WTC11 (cell line): ENCODE results near the gene EHD2. TPM values are rescaled to one million over a fixed set of nuclear protein-coding genes. Genes with fewer than 3 reads are reported as not detected.
A peak's percentile ranks its signal among the peaks of the same experiment; 100 is the strongest.

Source experiments
- ESRRA ChIP-seq: sonication (generic); formaldehyde crosslinking; IDR thresholded peaks from 2 replicates; pipeline ENCODE4 v1.8.1; 2022; ENCODE audit warnings: mild to moderate bottlenecking, missing genetic modification reagents, borderline replicate concordance
- GRHL2 ChIP-seq: fragments of 250-450 bp; sonication (Bioruptor Pico); IDR thresholded peaks from 2 replicates; pipeline ENCODE4 v1.8.0; 2022; ENCODE audit warnings: mild to moderate bottlenecking, moderate library complexity; ENCODE audit not compliant: insufficient replicate concordance, severe bottlenecking
- JAZF1 ChIP-seq: fragments of 250-450 bp; sonication (Bioruptor Pico); IDR thresholded peaks from 2 replicates; pipeline ENCODE4 v1.9.0; 2021; ENCODE audit warnings: moderate library complexity, mild to moderate bottlenecking, inconsistent platforms
- NR3C1 ChIP-seq: sonication (generic); formaldehyde crosslinking; conservative IDR thresholded peaks from 2 replicates; pipeline ENCODE4 v1.8.1; 2023; ENCODE audit warnings: low read depth, mild to moderate bottlenecking, missing genetic modification reagents
- OVOL2 ChIP-seq: fragments of 250-450 bp; sonication (Bioruptor Pico); IDR thresholded peaks from 2 replicates; pipeline ENCODE4 v1.9.0; 2021; ENCODE audit warnings: mild to moderate bottlenecking, borderline replicate concordance
- RELA ChIP-seq: sonication (generic); formaldehyde crosslinking; IDR thresholded peaks from 2 replicates; pipeline ENCODE4 v1.8.1; 2022; ENCODE audit warnings: missing genetic modification reagents, mild to moderate bottlenecking, borderline replicate concordance
- RORB ChIP-seq: fragments of 250-450 bp; sonication (Bioruptor Pico); IDR thresholded peaks from 2 replicates; pipeline ENCODE4 v1.9.0; 2021; ENCODE audit warnings: mild to moderate bottlenecking
- SMAD4 ChIP-seq: sonication (generic); formaldehyde crosslinking; IDR thresholded peaks from 2 replicates; pipeline ENCODE4 v1.8.0; 2022; ENCODE audit warnings: mild to moderate bottlenecking, missing genetic modification reagents
- ZNF121 ChIP-seq: sonication (generic); formaldehyde crosslinking; IDR thresholded peaks from 2 replicates; pipeline ENCODE4 v1.8.0; 2023; ENCODE audit warnings: missing genetic modification reagents
- ZNF232 ChIP-seq: sonication (generic); formaldehyde crosslinking; IDR thresholded peaks from 2 replicates; pipeline ENCODE4 v1.8.0; 2022; ENCODE audit warnings: mild to moderate bottlenecking, missing genetic modification reagents
- ZNF423 ChIP-seq: fragments of 250-450 bp; sonication (Bioruptor Pico); IDR thresholded peaks from 2 replicates; pipeline ENCODE4 v2.1.2; 2022; ENCODE audit warnings: mild to moderate bottlenecking, moderate library complexity
- total RNA-seq: library from RNA; stranded (reverse); gene quantifications from 3 replicates; pipeline ENCODE4 v1.2.3, GENCODE V29; 2021
- TF ChIP-seq, protein P1 (sequence below): fragments of 250-450 bp; sonication (Bioruptor Pico); IDR thresholded peaks from 2 replicates; pipeline ENCODE4 v2.1.2; 2022; ENCODE audit warnings: mild to moderate bottlenecking, moderate library complexity
- TF ChIP-seq, protein P2 (sequence below): sonication (generic); formaldehyde crosslinking; IDR thresholded peaks from 2 replicates; pipeline ENCODE4 v1.8.0; 2022; ENCODE audit warnings: mild to moderate bottlenecking, missing genetic modification reagents
- TF ChIP-seq, protein P3 (sequence below): fragments of 250-450 bp; sonication (Bioruptor Pico); conservative IDR thresholded peaks from 2 replicates; pipeline ENCODE4 v1.9.0; 2021; ENCODE audit warnings: mild to moderate bottlenecking
- TF ChIP-seq, protein P4 (sequence below): fragments of 250-450 bp; sonication (Bioruptor Pico); IDR thresholded peaks from 2 replicates; pipeline ENCODE4 v1.9.0; 2021; ENCODE audit warnings: mild to moderate bottlenecking
- TF ChIP-seq, protein P5 (sequence below): sonication (generic); formaldehyde crosslinking; conservative IDR thresholded peaks from 2 replicates; pipeline ENCODE4 v1.8.1; 2023; ENCODE audit warnings: mild to moderate bottlenecking, low read depth, missing genetic modification reagents, moderate library complexity
- TF ChIP-seq, protein P6 (sequence below): sonication (generic); formaldehyde crosslinking; IDR thresholded peaks from 2 replicates; pipeline ENCODE4 v1.8.1; 2023; ENCODE audit warnings: mild to moderate bottlenecking, missing genetic modification reagents
- TF ChIP-seq, protein P7 (sequence below): sonication (generic); formaldehyde crosslinking; IDR thresholded peaks from 2 replicates; pipeline ENCODE4 v1.8.1; 2022; ENCODE audit warnings: mild to moderate bottlenecking, missing genetic modification reagents, moderate library complexity, borderline replicate concordance
- TF ChIP-seq, protein P8 (sequence below): sonication (generic); formaldehyde crosslinking; IDR thresholded peaks from 2 replicates; pipeline ENCODE4 v1.8.0; 2023; ENCODE audit warnings: mild to moderate bottlenecking, missing genetic modification reagents
- TF ChIP-seq, protein P9 (sequence below): fragments of 250-450 bp; sonication (Bioruptor Pico); IDR thresholded peaks from 2 replicates; pipeline ENCODE4 v1.8.0; 2021; ENCODE audit warnings: mild to moderate bottlenecking

Gene EHD2
- total RNA-seq, 1 experiment from 2014 or later = 11.8 TPM

DNA sequence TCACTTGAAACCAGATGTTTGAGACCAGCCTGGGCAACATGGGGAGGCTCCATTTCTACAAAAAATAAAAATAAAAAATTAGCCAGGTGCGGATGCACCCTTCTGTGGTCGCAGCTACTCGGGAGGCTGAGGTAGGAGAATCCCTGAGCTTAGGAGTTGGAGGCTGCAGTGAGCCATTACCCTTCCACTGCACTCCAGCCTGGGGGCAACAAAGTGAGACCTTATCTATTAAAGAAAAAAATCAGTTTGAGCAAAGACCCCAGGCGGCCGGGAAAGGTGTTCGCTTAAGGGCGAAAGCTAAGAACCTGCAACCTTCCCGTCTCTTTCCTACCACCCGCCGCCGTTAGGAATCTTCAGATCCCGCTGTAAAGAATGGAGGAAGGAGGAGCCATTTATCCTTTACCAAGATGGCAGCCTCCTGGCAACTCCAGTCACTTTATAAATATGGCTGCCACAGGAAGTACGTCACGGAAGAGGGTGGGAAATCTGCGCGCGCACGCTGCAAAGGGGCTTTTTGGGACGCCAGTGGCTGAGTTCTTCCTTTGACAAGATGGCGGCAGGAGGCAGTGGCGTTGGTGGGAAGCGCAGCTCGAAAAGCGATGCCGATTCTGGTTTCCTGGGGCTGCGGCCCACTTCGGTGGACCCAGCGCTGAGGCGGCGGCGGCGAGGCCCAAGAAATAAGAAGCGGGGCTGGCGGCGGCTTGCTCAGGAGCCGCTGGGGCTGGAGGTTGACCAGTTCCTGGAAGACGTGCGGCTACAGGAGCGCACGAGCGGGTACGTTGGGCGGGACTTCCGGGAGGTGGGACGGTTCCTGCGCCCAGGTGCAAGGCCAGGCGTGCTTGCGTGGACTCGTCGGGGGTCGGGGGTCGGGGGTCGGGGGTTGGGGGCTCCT is 32.0 kb downstream of the EHD2 start, which contains the start of gene NOP53 (continued):
- TF ChIP-seq, protein P1, sequence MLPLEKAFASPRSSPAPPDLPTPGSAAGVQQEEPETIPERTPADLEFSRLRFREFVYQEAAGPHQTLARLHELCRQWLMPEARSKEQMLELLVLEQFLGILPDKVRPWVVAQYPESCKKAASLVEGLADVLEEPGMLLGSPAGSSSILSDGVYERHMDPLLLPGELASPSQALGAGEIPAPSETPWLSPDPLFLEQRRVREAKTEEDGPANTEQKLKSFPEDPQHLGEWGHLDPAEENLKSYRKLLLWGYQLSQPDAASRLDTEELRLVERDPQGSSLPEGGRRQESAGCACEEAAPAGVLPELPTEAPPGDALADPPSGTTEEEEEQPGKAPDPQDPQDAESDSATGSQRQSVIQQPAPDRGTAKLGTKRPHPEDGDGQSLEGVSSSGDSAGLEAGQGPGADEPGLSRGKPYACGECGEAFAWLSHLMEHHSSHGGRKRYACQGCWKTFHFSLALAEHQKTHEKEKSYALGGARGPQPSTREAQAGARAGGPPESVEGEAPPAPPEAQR = peak; percentile 91
- TF ChIP-seq RELA (CRISPR knock-in tag) (no peak), ESRRA (CRISPR knock-in tag) (no peak), SMAD4 (no peak), ZNF121 (CRISPR knock-in tag) (no peak), GRHL2 (CRISPR knock-in tag) (no peak), ZNF232 (CRISPR knock-in tag) (peak; percentile 59; the same call in 1 of the 2 replicates), JAZF1 (CRISPR knock-in tag) (no peak), NR3C1 (no peak), RORB (no peak), ZNF423 (CRISPR knock-in tag) (peak; percentile 22; the same call in 1 of the 2 replicates), OVOL2 (CRISPR knock-in tag) (no peak)
- TF ChIP-seq, protein P2, sequence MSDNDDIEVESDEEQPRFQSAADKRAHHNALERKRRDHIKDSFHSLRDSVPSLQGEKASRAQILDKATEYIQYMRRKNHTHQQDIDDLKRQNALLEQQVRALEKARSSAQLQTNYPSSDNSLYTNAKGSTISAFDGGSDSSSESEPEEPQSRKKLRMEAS (CRISPR knock-in tag) = peak; percentile 66; the same call in 1 of the 2 replicates
- TF ChIP-seq, protein P3, sequence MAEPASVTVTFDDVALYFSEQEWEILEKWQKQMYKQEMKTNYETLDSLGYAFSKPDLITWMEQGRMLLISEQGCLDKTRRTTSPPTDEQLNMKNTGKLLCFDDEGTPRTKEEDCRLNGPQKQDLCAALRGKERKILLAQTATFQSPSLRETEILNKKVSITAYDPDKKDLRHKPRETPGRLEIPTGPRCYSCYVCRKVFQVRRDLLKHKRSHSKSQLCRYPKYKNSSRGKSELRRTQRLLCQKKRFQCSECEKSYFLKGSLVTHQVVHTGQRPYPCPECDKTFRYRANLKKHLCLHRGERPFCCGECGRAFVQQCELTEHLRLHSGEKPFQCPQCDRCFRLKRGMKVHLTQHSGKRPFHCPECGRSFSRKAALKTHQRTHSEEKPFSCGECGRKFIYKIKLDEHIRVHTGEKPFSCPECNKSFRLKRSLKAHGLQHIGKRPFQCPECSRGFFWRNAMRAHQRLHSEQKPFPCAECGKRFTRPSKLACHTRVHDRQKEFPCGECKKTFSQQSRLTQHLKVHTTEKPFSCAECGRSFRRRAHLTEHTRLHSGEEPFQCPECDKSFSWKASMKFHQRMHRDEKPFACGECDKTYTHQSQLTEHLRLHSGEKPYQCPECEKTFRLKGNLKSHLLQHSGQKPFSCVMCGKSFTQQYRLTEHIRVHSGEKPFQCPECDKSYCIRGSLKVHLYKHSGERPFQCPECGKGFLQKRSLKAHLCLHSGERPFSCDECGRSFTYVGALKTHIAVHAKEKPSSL (CRISPR knock-in tag) = no peak
- TF ChIP-seq, protein P4, sequence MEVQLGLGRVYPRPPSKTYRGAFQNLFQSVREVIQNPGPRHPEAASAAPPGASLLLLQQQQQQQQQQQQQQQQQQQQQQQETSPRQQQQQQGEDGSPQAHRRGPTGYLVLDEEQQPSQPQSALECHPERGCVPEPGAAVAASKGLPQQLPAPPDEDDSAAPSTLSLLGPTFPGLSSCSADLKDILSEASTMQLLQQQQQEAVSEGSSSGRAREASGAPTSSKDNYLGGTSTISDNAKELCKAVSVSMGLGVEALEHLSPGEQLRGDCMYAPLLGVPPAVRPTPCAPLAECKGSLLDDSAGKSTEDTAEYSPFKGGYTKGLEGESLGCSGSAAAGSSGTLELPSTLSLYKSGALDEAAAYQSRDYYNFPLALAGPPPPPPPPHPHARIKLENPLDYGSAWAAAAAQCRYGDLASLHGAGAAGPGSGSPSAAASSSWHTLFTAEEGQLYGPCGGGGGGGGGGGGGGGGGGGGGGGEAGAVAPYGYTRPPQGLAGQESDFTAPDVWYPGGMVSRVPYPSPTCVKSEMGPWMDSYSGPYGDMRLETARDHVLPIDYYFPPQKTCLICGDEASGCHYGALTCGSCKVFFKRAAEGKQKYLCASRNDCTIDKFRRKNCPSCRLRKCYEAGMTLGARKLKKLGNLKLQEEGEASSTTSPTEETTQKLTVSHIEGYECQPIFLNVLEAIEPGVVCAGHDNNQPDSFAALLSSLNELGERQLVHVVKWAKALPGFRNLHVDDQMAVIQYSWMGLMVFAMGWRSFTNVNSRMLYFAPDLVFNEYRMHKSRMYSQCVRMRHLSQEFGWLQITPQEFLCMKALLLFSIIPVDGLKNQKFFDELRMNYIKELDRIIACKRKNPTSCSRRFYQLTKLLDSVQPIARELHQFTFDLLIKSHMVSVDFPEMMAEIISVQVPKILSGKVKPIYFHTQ (CRISPR knock-in tag) = peak; percentile 83
- TF ChIP-seq, protein P5, sequence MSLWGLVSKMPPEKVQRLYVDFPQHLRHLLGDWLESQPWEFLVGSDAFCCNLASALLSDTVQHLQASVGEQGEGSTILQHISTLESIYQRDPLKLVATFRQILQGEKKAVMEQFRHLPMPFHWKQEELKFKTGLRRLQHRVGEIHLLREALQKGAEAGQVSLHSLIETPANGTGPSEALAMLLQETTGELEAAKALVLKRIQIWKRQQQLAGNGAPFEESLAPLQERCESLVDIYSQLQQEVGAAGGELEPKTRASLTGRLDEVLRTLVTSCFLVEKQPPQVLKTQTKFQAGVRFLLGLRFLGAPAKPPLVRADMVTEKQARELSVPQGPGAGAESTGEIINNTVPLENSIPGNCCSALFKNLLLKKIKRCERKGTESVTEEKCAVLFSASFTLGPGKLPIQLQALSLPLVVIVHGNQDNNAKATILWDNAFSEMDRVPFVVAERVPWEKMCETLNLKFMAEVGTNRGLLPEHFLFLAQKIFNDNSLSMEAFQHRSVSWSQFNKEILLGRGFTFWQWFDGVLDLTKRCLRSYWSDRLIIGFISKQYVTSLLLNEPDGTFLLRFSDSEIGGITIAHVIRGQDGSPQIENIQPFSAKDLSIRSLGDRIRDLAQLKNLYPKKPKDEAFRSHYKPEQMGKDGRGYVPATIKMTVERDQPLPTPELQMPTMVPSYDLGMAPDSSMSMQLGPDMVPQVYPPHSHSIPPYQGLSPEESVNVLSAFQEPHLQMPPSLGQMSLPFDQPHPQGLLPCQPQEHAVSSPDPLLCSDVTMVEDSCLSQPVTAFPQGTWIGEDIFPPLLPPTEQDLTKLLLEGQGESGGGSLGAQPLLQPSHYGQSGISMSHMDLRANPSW (CRISPR knock-in tag) = no peak
- TF ChIP-seq, protein P6, sequence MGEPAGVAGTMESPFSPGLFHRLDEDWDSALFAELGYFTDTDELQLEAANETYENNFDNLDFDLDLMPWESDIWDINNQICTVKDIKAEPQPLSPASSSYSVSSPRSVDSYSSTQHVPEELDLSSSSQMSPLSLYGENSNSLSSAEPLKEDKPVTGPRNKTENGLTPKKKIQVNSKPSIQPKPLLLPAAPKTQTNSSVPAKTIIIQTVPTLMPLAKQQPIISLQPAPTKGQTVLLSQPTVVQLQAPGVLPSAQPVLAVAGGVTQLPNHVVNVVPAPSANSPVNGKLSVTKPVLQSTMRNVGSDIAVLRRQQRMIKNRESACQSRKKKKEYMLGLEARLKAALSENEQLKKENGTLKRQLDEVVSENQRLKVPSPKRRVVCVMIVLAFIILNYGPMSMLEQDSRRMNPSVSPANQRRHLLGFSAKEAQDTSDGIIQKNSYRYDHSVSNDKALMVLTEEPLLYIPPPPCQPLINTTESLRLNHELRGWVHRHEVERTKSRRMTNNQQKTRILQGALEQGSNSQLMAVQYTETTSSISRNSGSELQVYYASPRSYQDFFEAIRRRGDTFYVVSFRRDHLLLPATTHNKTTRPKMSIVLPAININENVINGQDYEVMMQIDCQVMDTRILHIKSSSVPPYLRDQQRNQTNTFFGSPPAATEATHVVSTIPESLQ (CRISPR knock-in tag) = no peak
- TF ChIP-seq, protein P7, sequence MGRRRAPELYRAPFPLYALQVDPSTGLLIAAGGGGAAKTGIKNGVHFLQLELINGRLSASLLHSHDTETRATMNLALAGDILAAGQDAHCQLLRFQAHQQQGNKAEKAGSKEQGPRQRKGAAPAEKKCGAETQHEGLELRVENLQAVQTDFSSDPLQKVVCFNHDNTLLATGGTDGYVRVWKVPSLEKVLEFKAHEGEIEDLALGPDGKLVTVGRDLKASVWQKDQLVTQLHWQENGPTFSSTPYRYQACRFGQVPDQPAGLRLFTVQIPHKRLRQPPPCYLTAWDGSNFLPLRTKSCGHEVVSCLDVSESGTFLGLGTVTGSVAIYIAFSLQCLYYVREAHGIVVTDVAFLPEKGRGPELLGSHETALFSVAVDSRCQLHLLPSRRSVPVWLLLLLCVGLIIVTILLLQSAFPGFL (CRISPR knock-in tag) = no peak
- TF ChIP-seq, protein P8, sequence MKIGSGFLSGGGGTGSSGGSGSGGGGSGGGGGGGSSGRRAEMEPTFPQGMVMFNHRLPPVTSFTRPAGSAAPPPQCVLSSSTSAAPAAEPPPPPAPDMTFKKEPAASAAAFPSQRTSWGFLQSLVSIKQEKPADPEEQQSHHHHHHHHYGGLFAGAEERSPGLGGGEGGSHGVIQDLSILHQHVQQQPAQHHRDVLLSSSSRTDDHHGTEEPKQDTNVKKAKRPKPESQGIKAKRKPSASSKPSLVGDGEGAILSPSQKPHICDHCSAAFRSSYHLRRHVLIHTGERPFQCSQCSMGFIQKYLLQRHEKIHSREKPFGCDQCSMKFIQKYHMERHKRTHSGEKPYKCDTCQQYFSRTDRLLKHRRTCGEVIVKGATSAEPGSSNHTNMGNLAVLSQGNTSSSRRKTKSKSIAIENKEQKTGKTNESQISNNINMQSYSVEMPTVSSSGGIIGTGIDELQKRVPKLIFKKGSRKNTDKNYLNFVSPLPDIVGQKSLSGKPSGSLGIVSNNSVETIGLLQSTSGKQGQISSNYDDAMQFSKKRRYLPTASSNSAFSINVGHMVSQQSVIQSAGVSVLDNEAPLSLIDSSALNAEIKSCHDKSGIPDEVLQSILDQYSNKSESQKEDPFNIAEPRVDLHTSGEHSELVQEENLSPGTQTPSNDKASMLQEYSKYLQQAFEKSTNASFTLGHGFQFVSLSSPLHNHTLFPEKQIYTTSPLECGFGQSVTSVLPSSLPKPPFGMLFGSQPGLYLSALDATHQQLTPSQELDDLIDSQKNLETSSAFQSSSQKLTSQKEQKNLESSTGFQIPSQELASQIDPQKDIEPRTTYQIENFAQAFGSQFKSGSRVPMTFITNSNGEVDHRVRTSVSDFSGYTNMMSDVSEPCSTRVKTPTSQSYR (CRISPR knock-in tag) = no peak
- TF ChIP-seq, protein P9, sequence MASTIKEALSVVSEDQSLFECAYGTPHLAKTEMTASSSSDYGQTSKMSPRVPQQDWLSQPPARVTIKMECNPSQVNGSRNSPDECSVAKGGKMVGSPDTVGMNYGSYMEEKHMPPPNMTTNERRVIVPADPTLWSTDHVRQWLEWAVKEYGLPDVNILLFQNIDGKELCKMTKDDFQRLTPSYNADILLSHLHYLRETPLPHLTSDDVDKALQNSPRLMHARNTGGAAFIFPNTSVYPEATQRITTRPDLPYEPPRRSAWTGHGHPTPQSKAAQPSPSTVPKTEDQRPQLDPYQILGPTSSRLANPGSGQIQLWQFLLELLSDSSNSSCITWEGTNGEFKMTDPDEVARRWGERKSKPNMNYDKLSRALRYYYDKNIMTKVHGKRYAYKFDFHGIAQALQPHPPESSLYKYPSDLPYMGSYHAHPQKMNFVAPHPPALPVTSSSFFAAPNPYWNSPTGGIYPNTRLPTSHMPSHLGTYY (CRISPR knock-in tag) = peak; percentile 27; the same call in 1 of the 2 replicates
